ENCODE data around the gene DNPH1. TPM values are rescaled to one million over a fixed set of nuclear protein-coding genes. Genes with fewer than 3 reads are reported as not detected.

Gene DNPH1
- total RNA-seq, 1 experiment from 2014 or later, result 43.5 TPM

- intact Hi-C loops (cut with micrococcal nuclease; ENCODE audit: unreplicated experiment), result no loop called here
- Histone ChIP-seq H3K27me3 (ENCODE audit: insufficient read depth, low read depth) (no peaks in the 10 kb centered on the region), H3K79me2 (ENCODE audit: low read depth) (no peaks in the 10 kb centered on the region), H3K4me2 (no peak overlapping the region), H3K9me3 (ENCODE audit: insufficient read depth, low read depth) (no peaks in the 10 kb centered on the region), H3K27ac (no peak overlapping the region), H3F3A (ENCODE audit: insufficient read depth, low read depth) (peaks cover 18% of the 10 kb centered on the region; the same call in 1 of the 2 replicates), H3K4me1 (replicated peaks; ENCODE audit: insufficient read depth) (0 out of 2 replicates have a peak, but pooled peaks cover 10% of the 10 kb centered on the region), H2AFZ (no peak overlapping the region), H3K4me3 (no peak overlapping the region), H4K20me1 (ENCODE audit: insufficient read depth) (no peaks in the 10 kb centered on the region), H3K36me3 (ENCODE audit: low read depth) (peaks cover 6% of the 10 kb centered on the region; the same call in 1 of the 2 replicates), H3K9me2 (ENCODE audit: insufficient read depth) (no peaks in the 10 kb centered on the region)
- no TSS peak for BruUV-seq (replicated peaks)
- CTCF ChIA-PET, result interaction anchor here (0.9 kb wide), 1 partner anchor 12 kb away, joined by 7 read pairs; no protein-coding TSS in a partner anchor
- POLR2A ChIA-PET (ENCODE audit: unreplicated experiment), result no interaction called here
- no peak for DNase-seq
- TF ChIP-seq EZH2 (IDR thresholded peaks at IDR 0.05; ENCODE audit: low read depth) (no peak), CTCF (conservative IDR thresholded peaks at IDR 0.05) (no peak)
These were observed 42.6 kb downstream of the DNPH1 start for GRCh38 chr6:43186706-43187105.

- BruUV-seq (replicated peaks), result no TSS peak
- intact Hi-C loops (cut with micrococcal nuclease; ENCODE audit: unreplicated experiment), result no loop called here
- no peak overlapping the region for H2AFZ ChIP-seq
- no peak overlapping the region for H3K4me3 ChIP-seq
- H3K4me1 ChIP-seq (replicated peaks; ENCODE audit: insufficient read depth), result peaks cover 17% of the 10 kb centered on the region
- no peaks in the 10 kb centered on the region for H3K79me2 ChIP-seq (ENCODE audit: low read depth)
- H3K4me2 ChIP-seq, result no peak overlapping the region
- CTCF ChIA-PET, result no interaction called here
- peaks cover 25% of the 10 kb centered on the region; the same call in 1 of the 2 replicates for H3F3A ChIP-seq (ENCODE audit: insufficient read depth, low read depth)
- no peaks in the 10 kb centered on the region for H3K27me3 ChIP-seq (ENCODE audit: insufficient read depth, low read depth)
- H3K36me3 ChIP-seq (ENCODE audit: low read depth), result peaks cover 6% of the 10 kb centered on the region; the same call in 1 of the 2 replicates
- no peak for DNase-seq
- H3K9me3 ChIP-seq (ENCODE audit: insufficient read depth, low read depth), result no peaks in the 10 kb centered on the region
- no peaks in the 10 kb centered on the region for H4K20me1 ChIP-seq (ENCODE audit: insufficient read depth)
- no peak overlapping the region for H3K27ac ChIP-seq
- TF ChIP-seq CTCF (conservative IDR thresholded peaks at IDR 0.05) (no peak), EZH2 (IDR thresholded peaks at IDR 0.05; ENCODE audit: low read depth) (no peak)
- H3K9me2 ChIP-seq (ENCODE audit: insufficient read depth), result no peaks in the 10 kb centered on the region
- POLR2A ChIA-PET (ENCODE audit: unreplicated experiment), result no interaction called here
These were observed 43.3 kb downstream of the DNPH1 start for GRCh38 chr6:43186019-43186418.

- intact Hi-C loops (cut with micrococcal nuclease; ENCODE audit: unreplicated experiment), result no loop called here
- H3K9me2 ChIP-seq (ENCODE audit: insufficient read depth), result no peaks in the 10 kb centered on the region
- no peak for DNase-seq
- TF ChIP-seq EZH2 (IDR thresholded peaks at IDR 0.05; ENCODE audit: low read depth) (no peak), CTCF (conservative IDR thresholded peaks at IDR 0.05) (no peak)
- ChIA-PET POLR2A (ENCODE audit: unreplicated experiment) (no interaction called here), CTCF (no interaction called here)
- no peak overlapping the region for H3K4me3 ChIP-seq
- no peak overlapping the region for H2AFZ ChIP-seq
- H3K36me3 ChIP-seq (ENCODE audit: low read depth), result peaks cover 1% of the 10 kb centered on the region; the same call in 1 of the 2 replicates
- no peaks in the 10 kb centered on the region for H3K9me3 ChIP-seq (ENCODE audit: insufficient read depth, low read depth)
- no TSS peak for BruUV-seq (replicated peaks)
- no peaks in the 10 kb centered on the region for H3K27me3 ChIP-seq (ENCODE audit: insufficient read depth, low read depth)
- H4K20me1 ChIP-seq (ENCODE audit: insufficient read depth), result no peaks in the 10 kb centered on the region
- H3K27ac ChIP-seq, result no peak overlapping the region
- H3K4me2 ChIP-seq, result no peak overlapping the region
- peaks cover 30% of the 10 kb centered on the region; the same call in 1 of the 2 replicates for H3F3A ChIP-seq (ENCODE audit: insufficient read depth, low read depth)
- H3K4me1 ChIP-seq (replicated peaks; ENCODE audit: insufficient read depth), result peaks cover 18% of the 10 kb centered on the region
- H3K79me2 ChIP-seq (ENCODE audit: low read depth), result no peaks in the 10 kb centered on the region
These were observed 43.8 kb downstream of the DNPH1 start for GRCh38 chr6:43185391-43185985.

All from PC-9 (cell line).